ENCODE results near the gene FGF6. TPM values are rescaled to one million over a fixed set of nuclear protein-coding genes. Genes with fewer than 3 reads are reported as not detected.

The FGF6 gene
- total and polyA plus RNA-seq, 10 of the 15 experiments (the other 5 are each of a cell fraction or from before 2014, with no cell fraction given) = not detected

- TF ChIP-seq RELB (IDR thresholded peaks at IDR 0.05; ENCODE audit: low read depth) = no peak
Measured at GRCh38 chr12:4434301-4434700, 11.3 kb downstream of the FGF6 start (continued).

GRCh38 chr12:4433745-4434058, 11.9 kb downstream of the FGF6 start:
- ATAC-seq = no peak
- WGBS (ENCODE audit: insufficient coverage, insufficient replicate concordance, low lambda C conversion rate, missing lambda C conversion rate) = 10% methylated on average over 4 of the region's 4 CpGs

More at GRCh38 chr12:4433745-4434058, 11.9 kb downstream of the FGF6 start:
- FAIRE-seq = no peak
- Histone ChIP-seq H4K20me1 (ENCODE audit: control insufficient read depth, insufficient read depth) (no peaks in the 10 kb centered on the region), H3K4me1 (ENCODE audit: control insufficient read depth, insufficient read depth, low read length) (0 out of 2 replicates have a peak, but pooled peaks cover under 1% of the 10 kb centered on the region), H3K36me3 (ENCODE audit: control insufficient read depth in 2 of 2, insufficient read depth in 2 of 2, low read length in 1 of 2) (no peaks in the 10 kb centered on the region), H3K4me2 (ENCODE audit: control insufficient read depth, insufficient read depth) (no peak overlapping the region), H3K79me2 (ENCODE audit: control insufficient read depth, insufficient read depth, low read length) (no peaks in the 10 kb centered on the region), H3K4me3 (no peak overlapping the region), H3K27me3 (replicated peaks in 1 of 2; ENCODE audit: control insufficient read depth in 2 of 2, insufficient read depth in 2 of 2, low read length in 1 of 2) (no peaks in the 10 kb centered on the region; a peak in 1 of 4 replicates), H2AFZ (ENCODE audit: control insufficient read depth, low read depth, low read length) (no peak overlapping the region), H3K9ac (ENCODE audit: control insufficient read depth, insufficient read depth, low read length) (no peak overlapping the region), H3K27ac (ENCODE audit: control insufficient read depth, insufficient read depth) (no peak overlapping the region), H3K9me3 (replicated peaks; ENCODE audit: control insufficient read depth, insufficient read depth, low read length) (peaks cover 6% of the 10 kb centered on the region; the same call in 2 of the 3 replicates)
- RAD21 ChIA-PET (ENCODE audit: unreplicated experiment) = no interaction called here
- in situ Hi-C loops (cut with MboI) (no loop called here), intact Hi-C loops (cut with micrococcal nuclease; ENCODE audit: unreplicated experiment) (no loop called here)
- TF ChIP-seq FOS (IDR thresholded peaks at IDR 0.05; ENCODE audit: borderline replicate concordance, extremely low read depth, insufficient read length) (no peak), SMC3 (IDR thresholded peaks at IDR 0.05; ENCODE audit: borderline replicate concordance, low read length) (no peak), CEBPB (IDR thresholded peaks at IDR 0.05; ENCODE audit: borderline replicate concordance in 1 of 2, low read depth in 2 of 2, low read length in 2 of 2) (no peak), SIX5 (IDR thresholded peaks at IDR 0.05; ENCODE audit: low read depth, low read length, severe bottlenecking) (no peak), PRDM15 (CRISPR knock-in tag; IDR thresholded peaks at IDR 0.05) (no peak), NR2C1 (IDR thresholded peaks at IDR 0.05) (no peak)
- TF ChIP-seq, protein P1, sequence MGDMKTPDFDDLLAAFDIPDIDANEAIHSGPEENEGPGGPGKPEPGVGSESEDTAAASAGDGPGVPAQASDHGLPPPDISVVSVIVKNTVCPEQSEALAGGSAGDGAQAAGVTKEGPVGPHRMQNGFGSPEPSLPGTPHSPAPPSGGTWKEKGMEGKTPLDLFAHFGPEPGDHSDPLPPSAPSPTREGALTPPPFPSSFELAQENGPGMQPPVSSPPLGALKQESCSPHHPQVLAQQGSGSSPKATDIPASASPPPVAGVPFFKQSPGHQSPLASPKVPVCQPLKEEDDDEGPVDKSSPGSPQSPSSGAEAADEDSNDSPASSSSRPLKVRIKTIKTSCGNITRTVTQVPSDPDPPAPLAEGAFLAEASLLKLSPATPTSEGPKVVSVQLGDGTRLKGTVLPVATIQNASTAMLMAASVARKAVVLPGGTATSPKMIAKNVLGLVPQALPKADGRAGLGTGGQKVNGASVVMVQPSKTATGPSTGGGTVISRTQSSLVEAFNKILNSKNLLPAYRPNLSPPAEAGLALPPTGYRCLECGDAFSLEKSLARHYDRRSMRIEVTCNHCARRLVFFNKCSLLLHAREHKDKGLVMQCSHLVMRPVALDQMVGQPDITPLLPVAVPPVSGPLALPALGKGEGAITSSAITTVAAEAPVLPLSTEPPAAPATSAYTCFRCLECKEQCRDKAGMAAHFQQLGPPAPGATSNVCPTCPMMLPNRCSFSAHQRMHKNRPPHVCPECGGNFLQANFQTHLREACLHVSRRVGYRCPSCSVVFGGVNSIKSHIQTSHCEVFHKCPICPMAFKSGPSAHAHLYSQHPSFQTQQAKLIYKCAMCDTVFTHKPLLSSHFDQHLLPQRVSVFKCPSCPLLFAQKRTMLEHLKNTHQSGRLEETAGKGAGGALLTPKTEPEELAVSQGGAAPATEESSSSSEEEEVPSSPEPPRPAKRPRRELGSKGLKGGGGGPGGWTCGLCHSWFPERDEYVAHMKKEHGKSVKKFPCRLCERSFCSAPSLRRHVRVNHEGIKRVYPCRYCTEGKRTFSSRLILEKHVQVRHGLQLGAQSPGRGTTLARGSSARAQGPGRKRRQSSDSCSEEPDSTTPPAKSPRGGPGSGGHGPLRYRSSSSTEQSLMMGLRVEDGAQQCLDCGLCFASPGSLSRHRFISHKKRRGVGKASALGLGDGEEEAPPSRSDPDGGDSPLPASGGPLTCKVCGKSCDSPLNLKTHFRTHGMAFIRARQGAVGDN (IDR thresholded peaks at IDR 0.05) = no peak
- TF ChIP-seq, protein P2, sequence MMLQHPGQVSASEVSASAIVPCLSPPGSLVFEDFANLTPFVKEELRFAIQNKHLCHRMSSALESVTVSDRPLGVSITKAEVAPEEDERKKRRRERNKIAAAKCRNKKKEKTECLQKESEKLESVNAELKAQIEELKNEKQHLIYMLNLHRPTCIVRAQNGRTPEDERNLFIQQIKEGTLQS (IDR thresholded peaks at IDR 0.05; ENCODE audit: borderline replicate concordance, extremely low read depth, low read depth, low read length) = no peak
- CTCF ChIA-PET = no interaction called here
- POLR2A ChIA-PET = no interaction called here
- SMC1A ChIA-PET (ENCODE audit: uncharacterized antibody, unreplicated experiment) = no interaction called here
- no TSS peak for BruUV-seq (replicated peaks)
- no peak for DNase-seq (ENCODE audit: low read depth, low spot score)

Data from GM12878 (cell line).